Endometrial microvascular endothelial cells (primary cell): ENCODE data around the gene SCIN. TPM values are rescaled to one million over a fixed set of nuclear protein-coding genes. Genes with fewer than 3 reads are reported as not detected.
"Not testable (repeated sequence)": the region's sequence is repeated elsewhere in the genome, so short reads cannot be mapped to it uniquely, and the experiment has no call there.

Source experiments
- in situ Hi-C: cut with HindIII; loops from 2 replicates; pipeline ENCODE4 v1.10.0; 2017; ENCODE audit warnings: low sequenced_read_pairs, low pct_unique_long_range_greater_than_20kb; ENCODE audit errors: inconsistent ontology term
- total RNA-seq: library from RNA; depleted of rRNA; stranded (reverse); fragments of >200 nt; gene quantifications from one replicate; pipeline ENCODE4 v1.2.3, GENCODE V29; 2015; ENCODE audit errors: inconsistent ontology term

Gene SCIN
- total RNA-seq, 1 donor from 2014 or later, result 4.2 TPM

- in situ Hi-C loops, result no loop called here
Observed at GRCh38 chr7:12640299-12641096, 70.0 kb downstream of the SCIN start.

- in situ Hi-C loops, result no loop called here
Observed at GRCh38 chr7:12641196-12641595, 70.7 kb downstream of the SCIN start.

- in situ Hi-C loops, result no loop called here
Observed at GRCh38 chr7:12642508-12642907, 72.0 kb downstream of the SCIN start.

GRCh38 chr7:12643001-12643643 is 72.6 kb downstream of the SCIN start:
- in situ Hi-C loops, result no loop called here

GRCh38 chr7:12643644-12644043 is 73.1 kb downstream of the SCIN start:
- in situ Hi-C loops, result no loop called here

GRCh38 chr7:12645212-12645611 is 74.7 kb downstream of the SCIN start:
- in situ Hi-C loops, result not testable (repeated sequence)

GRCh38 chr7:12646139-12646538 is 75.6 kb downstream of the SCIN start:
- in situ Hi-C loops, result no loop called here

GRCh38 chr7:12647364-12648219 is 77.1 kb downstream of the SCIN start:
- in situ Hi-C loops, result no loop called here

- in situ Hi-C loops, result no loop called here
Observed at GRCh38 chr7:12648704-12649261, 78.3 kb downstream of the SCIN start.

GRCh38 chr7:12649348-12649747 is 78.8 kb downstream of the SCIN start:
- in situ Hi-C loops, result no loop called here

GRCh38 chr7:12650080-12650479 is 79.6 kb downstream of the SCIN start:
- in situ Hi-C loops, result no loop called here

GRCh38 chr7:12653110-12653509 is 82.6 kb downstream of the SCIN start:
- in situ Hi-C loops, result no loop called here

- in situ Hi-C loops, result no loop called here
Observed at GRCh38 chr7:12653518-12653917, 83.0 kb downstream of the SCIN start.

GRCh38 chr7:12655161-12655560 is 84.6 kb downstream of the SCIN start:
- in situ Hi-C loops, result no loop called here

GRCh38 chr7:12660423-12660822 is 89.9 kb downstream of the SCIN start:
- in situ Hi-C loops, result not testable (repeated sequence)

GRCh38 chr7:12660986-12661385 is 90.5 kb downstream of the SCIN start:
- in situ Hi-C loops, result not testable (repeated sequence)

GRCh38 chr7:12661581-12661980 is 91.1 kb downstream of the SCIN start:
- in situ Hi-C loops, result no loop called here

- in situ Hi-C loops, result no loop called here
Observed at GRCh38 chr7:12670000-12670729, 99.6 kb downstream of the SCIN start.
